ENCODE measurements around the gene PARVB. TPM values are rescaled to one million over a fixed set of nuclear protein-coding genes. Genes with fewer than 3 reads are reported as not detected.
A peak's percentile ranks its signal among the peaks of the same experiment; 100 is the strongest.

Gene PARVB
- total RNA-seq, 2 donors from 2014 or later = 43.8 to 86.5 TPM

DNA sequence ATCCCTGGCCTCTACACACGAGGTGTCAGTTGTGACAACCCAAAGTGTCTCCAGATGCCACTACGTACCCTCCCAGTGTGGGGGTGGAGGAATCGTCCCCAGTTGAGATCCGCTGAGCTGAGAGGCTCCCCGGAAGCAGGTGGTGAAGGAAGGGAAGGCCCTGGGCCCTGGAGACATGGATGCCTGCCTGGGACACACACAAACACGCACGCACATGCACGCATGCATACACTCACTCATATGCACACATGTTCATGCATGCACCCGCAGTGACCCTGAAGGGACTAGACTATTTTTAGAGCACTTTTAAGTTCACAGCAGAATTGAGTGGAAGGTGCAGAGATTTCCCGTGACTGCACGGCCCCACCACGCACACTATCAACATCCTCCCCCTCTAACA is 50.9 kb downstream of the PARVB start:
- H3K27me3 ChIP-seq = no peaks in the 10 kb centered on the region
- H3K36me3 ChIP-seq = no peaks in the 10 kb centered on the region
- H3K27ac ChIP-seq = no peak overlapping the region
- peaks cover 0 to 49% of the 10 kb centered on the region in 2 donors for H3K4me1 ChIP-seq
- no peaks in the 10 kb centered on the region for H3K9me3 ChIP-seq
- H3K4me3 ChIP-seq = no peak overlapping the region
- TF ChIP-seq, protein P1, sequence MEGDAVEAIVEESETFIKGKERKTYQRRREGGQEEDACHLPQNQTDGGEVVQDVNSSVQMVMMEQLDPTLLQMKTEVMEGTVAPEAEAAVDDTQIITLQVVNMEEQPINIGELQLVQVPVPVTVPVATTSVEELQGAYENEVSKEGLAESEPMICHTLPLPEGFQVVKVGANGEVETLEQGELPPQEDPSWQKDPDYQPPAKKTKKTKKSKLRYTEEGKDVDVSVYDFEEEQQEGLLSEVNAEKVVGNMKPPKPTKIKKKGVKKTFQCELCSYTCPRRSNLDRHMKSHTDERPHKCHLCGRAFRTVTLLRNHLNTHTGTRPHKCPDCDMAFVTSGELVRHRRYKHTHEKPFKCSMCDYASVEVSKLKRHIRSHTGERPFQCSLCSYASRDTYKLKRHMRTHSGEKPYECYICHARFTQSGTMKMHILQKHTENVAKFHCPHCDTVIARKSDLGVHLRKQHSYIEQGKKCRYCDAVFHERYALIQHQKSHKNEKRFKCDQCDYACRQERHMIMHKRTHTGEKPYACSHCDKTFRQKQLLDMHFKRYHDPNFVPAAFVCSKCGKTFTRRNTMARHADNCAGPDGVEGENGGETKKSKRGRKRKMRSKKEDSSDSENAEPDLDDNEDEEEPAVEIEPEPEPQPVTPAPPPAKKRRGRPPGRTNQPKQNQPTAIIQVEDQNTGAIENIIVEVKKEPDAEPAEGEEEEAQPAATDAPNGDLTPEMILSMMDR (IDR thresholded peaks at IDR 0.05) = no peak
- no peak for DNase-seq (ENCODE audit: low spot score)

DNA sequence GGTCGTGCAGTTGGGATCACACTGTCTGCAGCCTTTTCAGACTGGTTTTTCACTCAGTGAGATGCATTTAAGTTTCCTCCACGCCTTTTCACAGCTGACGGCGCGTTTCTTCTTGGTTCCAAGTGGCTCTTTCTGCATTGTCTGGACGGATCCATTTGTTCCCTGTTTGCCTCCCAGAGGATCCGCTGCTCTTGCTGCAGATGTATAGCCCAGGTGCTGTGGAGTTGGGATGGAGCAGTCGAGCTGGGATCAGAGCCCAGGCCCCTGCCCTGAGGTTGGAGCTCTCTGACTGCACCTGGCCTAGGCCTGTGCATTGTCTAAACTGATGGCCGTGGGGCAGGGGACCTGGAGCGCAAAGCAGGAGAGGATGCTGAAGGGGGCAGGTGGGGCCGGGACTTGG is 51.6 kb downstream of the PARVB start:
- Histone ChIP-seq H3K27me3 (no peaks in the 10 kb centered on the region), H3K36me3 (no peaks in the 10 kb centered on the region), H3K27ac (no peak overlapping the region), H3K9me3 (no peaks in the 10 kb centered on the region), H3K4me3 (no peak overlapping the region), H3K4me1 (peaks cover 0 to 46% of the 10 kb centered on the region in 2 donors)
- TF ChIP-seq, protein P1 (IDR thresholded peaks at IDR 0.05) = no peak
- no peak for DNase-seq (ENCODE audit: low spot score)

DNA sequence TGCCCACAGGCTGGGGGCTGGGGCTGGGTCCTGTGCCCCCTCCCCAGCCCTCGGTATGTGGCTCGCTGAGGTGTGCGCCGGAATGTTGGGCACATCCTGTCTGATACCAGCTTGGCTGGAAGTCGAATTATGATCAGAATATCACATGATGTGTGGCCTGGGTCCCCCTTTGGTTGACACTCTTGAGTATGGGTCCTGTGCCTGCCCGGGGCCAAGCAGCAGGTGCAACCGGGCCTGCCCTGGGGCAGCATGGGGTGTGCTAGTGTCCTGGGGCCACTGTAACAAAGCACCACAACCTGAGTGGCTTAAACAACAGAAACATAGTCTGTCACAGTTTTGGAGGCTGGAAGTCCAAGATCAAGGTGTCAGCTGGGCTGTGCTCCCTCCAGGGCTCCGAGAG is 52.7 kb downstream of the PARVB start:
- H3K4me1 ChIP-seq = peaks cover 0 to 45% of the 10 kb centered on the region in 2 donors
- DNase-seq (ENCODE audit: low spot score) = no peak
- TF ChIP-seq, protein P1 (IDR thresholded peaks at IDR 0.05) = no peak
- no peaks in the 10 kb centered on the region for H3K27me3 ChIP-seq
- no peak overlapping the region for H3K27ac ChIP-seq
- no peaks in the 10 kb centered on the region for H3K9me3 ChIP-seq
- H3K36me3 ChIP-seq = no peaks in the 10 kb centered on the region
- H3K4me3 ChIP-seq = no peak overlapping the region

DNA sequence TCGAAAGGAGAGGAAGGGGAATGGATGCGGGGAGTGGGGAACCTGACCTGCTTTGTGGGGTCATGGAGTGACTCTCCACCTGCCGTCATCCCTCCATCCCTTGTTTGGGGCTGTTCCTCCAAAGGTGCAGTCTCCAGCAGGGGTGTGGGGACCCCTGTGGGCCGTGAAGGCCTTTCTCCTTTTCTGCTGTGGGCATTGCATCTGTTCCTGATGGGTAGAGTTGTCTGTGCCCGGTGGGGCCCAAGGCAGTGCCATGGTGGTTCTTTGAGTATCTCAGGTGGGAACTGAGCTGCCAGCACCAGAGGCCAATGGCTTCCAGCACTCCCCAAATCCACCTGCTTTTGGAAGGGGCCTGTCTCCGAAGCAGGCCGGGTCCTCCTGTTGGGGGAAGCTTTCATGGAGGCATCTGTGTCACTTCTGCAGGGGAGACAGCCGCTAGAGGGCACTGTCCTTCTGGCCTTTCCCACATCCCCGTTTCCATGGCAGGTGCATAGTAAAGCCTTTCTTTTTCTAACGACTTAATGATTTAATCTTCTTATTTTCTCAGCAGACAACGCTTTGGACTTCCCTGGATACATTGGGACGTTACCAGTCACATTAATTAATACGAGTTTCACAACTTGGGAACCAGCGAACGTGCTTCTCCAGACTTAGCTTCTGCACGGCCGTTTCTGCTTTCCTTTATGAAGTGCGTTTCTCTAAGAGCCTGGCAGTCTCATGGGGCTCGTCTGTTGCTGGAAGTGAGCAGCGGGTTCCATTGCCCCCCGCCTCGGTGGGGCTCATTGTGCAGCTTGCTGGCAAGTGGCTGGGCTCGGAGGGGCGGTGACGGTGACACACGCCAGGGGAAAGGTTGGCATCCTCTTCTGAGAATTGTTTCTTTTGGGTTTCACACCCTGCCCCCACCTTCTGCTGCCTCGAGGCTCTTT is 57.1 kb downstream of the PARVB start:
- peak; percentile 82 for DNase-seq (ENCODE audit: low spot score)
- Histone ChIP-seq H3K4me3 (no peak overlapping the region), H3K27ac (peak overlapping the region in 1 of 2 donors; percentile 10), H3K36me3 (no peaks in the 10 kb centered on the region), H3K4me1 (peaks cover 0 to 34% of the 10 kb centered on the region in 2 donors), H3K9me3 (no peaks in the 10 kb centered on the region), H3K27me3 (no peaks in the 10 kb centered on the region)
- TF ChIP-seq, protein P1 (IDR thresholded peaks at IDR 0.05) = peak; percentile 87 to 88

DNA sequence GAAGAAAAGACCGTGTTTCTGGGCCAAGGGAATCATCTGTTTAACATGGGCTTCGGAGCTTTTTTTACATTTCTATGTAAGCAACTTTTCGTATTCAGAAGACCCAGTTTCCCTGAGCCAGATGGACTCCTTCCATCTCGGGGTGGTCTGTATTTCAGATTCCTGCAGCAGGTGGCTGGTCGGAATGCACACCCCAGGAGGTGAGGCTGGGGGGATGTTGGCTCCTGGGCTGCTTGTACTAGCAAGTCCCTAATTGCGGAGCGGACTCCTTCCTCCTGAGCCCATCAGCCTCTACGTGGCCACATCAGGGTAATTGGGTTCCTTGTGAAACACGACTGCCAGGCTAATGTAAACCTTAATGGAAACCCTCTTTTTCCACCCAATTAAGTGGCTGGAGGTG is 58.7 kb downstream of the PARVB start:
- no peak overlapping the region for H3K4me3 ChIP-seq
- H3K36me3 ChIP-seq = no peaks in the 10 kb centered on the region
- no peak for DNase-seq (ENCODE audit: low spot score)
- H3K27ac ChIP-seq = no peak overlapping the region
- no peaks in the 10 kb centered on the region for H3K9me3 ChIP-seq
- H3K27me3 ChIP-seq = no peaks in the 10 kb centered on the region
- H3K4me1 ChIP-seq = peaks cover 0 to 41% of the 10 kb centered on the region in 2 donors
- TF ChIP-seq, protein P1 (IDR thresholded peaks at IDR 0.05) = no peak

All from right atrium auricular region (tissue), 2 donors.